ENCODE results near the gene PDE4B. TPM values are rescaled to one million over a fixed set of nuclear protein-coding genes. Genes with fewer than 3 reads are reported as not detected.

PDE4B gene
- total and polyA plus RNA-seq, 9 donors: 1.7 to 8.2 (median 5.1) TPM

DNA sequence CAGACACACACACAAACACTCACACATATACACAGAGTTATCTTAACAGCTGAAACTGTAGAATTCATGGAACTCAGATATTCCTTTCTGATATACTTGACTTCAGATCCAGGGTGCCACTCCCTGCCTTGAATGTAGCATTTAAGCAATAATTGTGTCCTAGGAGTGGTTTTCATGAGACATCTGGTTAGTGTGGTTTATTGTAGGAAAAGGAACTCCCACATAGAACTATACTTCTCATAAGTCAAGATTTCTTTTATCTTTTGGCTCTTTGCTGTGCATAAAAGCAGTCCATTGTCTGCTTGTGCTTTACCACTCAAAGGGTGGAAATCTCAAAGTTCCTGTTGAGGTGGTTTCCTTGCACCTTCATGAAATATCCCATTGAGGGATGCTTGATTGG is 468.7 kb downstream of the PDE4B start:
- intact Hi-C loops (cut with DNase I): loop anchor here in 1 of 4 donors (10.0 kb wide), 1 partner anchor 63 kb away; no protein-coding TSS in a partner anchor
- H3K27ac ChIP-seq: no peak overlapping the region
- no peaks in the 10 kb centered on the region for H3K4me1 ChIP-seq (ENCODE audit: insufficient read depth)

DNA sequence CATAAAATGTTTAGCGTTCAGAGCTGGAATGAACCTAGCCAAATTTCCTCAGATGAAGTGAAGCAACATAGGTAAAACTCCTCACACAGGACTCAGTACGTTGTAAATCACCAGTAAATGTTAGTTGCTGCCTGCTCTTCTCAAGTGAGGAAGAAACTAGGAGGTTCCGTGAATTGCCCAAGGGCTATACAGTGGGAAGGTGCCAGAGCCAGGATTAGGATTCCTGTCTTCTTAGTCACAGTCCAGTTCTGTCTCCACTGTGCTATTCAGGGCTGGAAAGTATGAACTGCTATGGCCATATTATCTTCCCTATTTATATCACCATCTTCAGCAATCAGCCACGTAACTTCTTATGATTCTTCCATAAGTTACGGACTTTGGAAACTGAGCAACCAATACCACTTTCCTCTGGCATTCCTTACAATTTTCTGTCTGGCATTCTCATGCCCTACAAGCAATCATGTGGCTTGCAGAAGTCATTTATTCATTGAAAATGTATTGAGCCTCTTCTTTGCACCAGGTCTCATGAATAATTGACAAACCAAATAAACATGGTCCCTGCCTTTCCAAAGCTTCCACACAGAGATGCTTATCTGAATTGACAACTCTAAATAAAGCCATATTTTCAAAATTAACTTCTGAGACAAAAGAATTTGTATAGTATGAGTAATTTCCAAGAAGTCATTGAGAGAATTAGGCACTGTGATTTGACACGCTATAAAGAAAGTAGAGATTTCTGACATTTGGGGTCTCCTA is 469.7 kb downstream of the PDE4B start:
- Histone ChIP-seq H3K27ac (no peak overlapping the region), H3K9me3 (no peaks in the 10 kb centered on the region), H3K27me3 (no peaks in the 10 kb centered on the region), H3K36me3 (no peaks in the 10 kb centered on the region), H3K4me3 (no peak overlapping the region), H3K4me1 (ENCODE audit: insufficient read depth) (no peaks in the 10 kb centered on the region)
- 72 to 76% (median 75%) methylated on average over 6 of the region's 6 CpGs for WGBS, 3 donors
- DNase-seq: no peak
- intact Hi-C loops (cut with DNase I): loop anchor here in 1 of 4 donors (10.0 kb wide), 1 partner anchor 62 kb away; no protein-coding TSS in a partner anchor
- TF ChIP-seq EP300 (IDR thresholded peaks at IDR 0.05): no peak
- TF ChIP-seq POLR2A (IDR thresholded peaks at IDR 0.05): no peak
- TF ChIP-seq CTCF (IDR thresholded peaks at IDR 0.05): no peak

More for the DNA sequence above, 468.7 kb downstream of the PDE4B start:
- Histone ChIP-seq H3K36me3 (no peaks in the 10 kb centered on the region), H3K27me3 (no peaks in the 10 kb centered on the region), H3K9me3 (no peaks in the 10 kb centered on the region), H3K4me3 (no peak overlapping the region)
- DNase-seq: no peak
- TF ChIP-seq POLR2A (IDR thresholded peaks at IDR 0.05) (no peak), EP300 (IDR thresholded peaks at IDR 0.05) (no peak), CTCF (IDR thresholded peaks at IDR 0.05) (no peak)

DNA sequence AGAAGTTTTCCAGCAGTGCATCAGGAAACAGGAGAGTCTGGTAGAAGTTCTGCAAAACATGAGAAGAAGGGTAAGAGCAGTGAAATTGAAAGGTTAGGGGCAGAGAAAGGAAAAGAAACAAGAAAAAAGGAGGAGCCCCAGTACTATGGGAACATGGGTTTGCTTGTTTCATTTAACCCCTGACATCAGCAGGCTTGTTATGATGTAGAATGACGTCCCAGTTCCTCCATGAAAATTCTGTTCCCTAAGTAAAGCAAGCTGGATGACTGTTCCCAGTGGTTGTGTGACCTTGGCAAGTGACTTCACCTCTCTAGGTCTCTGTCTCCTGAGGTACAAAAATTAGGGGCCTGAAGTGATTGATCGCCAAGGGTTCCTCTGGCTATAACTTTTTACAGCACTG is 472.6 kb downstream of the PDE4B start:
- Histone ChIP-seq H3K9me3 (no peaks in the 10 kb centered on the region), H3K27ac (no peak overlapping the region), H3K4me3 (no peak overlapping the region), H3K27me3 (no peaks in the 10 kb centered on the region), H3K4me1 (ENCODE audit: insufficient read depth) (peaks cover 3% of the 10 kb centered on the region), H3K36me3 (no peaks in the 10 kb centered on the region)
- TF ChIP-seq EP300 (IDR thresholded peaks at IDR 0.05) (no peak), CTCF (IDR thresholded peaks at IDR 0.05) (no peak), POLR2A (IDR thresholded peaks at IDR 0.05) (no peak)
- intact Hi-C loops (cut with DNase I): loop anchor here in 1 of 4 donors (10.0 kb wide), 1 partner anchor 60 kb away; no protein-coding TSS in a partner anchor
- 71 to 82% (median 72%) methylated on average over 2 of the region's 2 CpGs for WGBS, 3 donors
- DNase-seq: no peak

- H3K27me3 ChIP-seq: no peaks in the 10 kb centered on the region
- no peak for TF ChIP-seq EP300 (IDR thresholded peaks at IDR 0.05)
- TF ChIP-seq CTCF (IDR thresholded peaks at IDR 0.05): no peak
- no peak for TF ChIP-seq POLR2A (IDR thresholded peaks at IDR 0.05)
- WGBS, 3 donors: 81 to 90% (median 86%) methylated on average over 3 of the region's 3 CpGs
- H3K4me3 ChIP-seq: no peak overlapping the region
- DNase-seq: no peak
- no peaks in the 10 kb centered on the region for H3K9me3 ChIP-seq
- H3K4me1 ChIP-seq (ENCODE audit: insufficient read depth): peaks cover 5% of the 10 kb centered on the region
- intact Hi-C loops (cut with DNase I): loop anchor here in 1 of 4 donors (10.0 kb wide), 1 partner anchor 59 kb away; no protein-coding TSS in a partner anchor
- no peaks in the 10 kb centered on the region for H3K36me3 ChIP-seq
- no peak overlapping the region for H3K27ac ChIP-seq
Measured at GRCh38 chr1:66265796-66266195, 473.1 kb downstream of the PDE4B start.
